ENCODE results near the gene LST1.
"Not testable (repeated sequence)": the region's sequence is repeated elsewhere in the genome, so short reads cannot be mapped to it uniquely, and the experiment has no call there.

LST1 gene

GRCh38 chr6:31581434-31582229 lies 4.4 kb upstream of the LST1 start:
- DNase-seq, result no peak

DNA sequence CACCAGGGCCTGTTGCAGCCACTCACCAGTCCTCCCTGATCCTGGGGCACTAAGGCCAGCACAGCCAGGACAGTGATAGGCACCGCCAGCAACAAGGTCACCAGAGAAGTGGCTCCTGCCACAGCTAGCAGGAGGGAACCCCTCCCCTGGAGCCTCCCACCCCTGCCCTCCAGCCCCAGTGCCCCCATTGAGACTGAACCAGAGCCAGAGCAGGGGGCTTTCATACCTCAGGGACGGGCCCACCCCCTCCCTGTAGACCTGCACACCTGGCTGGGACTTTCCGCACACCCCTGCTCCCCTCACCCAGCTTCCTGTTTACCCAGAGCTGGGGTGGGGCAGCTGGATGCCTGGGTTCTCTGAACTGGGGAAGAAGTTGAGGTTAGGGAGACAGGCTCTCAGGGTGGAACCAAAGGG lies 3.8 kb upstream of the LST1 start, which contains the start of gene LTB:
LTB (minus strand) TSS at position 195 of the 414 bp plus-strand sequence; CDS start at position 188, 7 bp downstream.
- no peak for DNase-seq

GRCh38 chr6:31585491-31585890 lies 586 bp upstream of the LST1 start:
- DNase-seq, result peak; percentile 27 to 34

- peak; percentile 79 to 83 for DNase-seq
Observed at GRCh38 chr6:31586599-31587281, 663 bp downstream of the LST1 start.

- DNase-seq, result peak in 1 of 2 donors; percentile 41
Observed at GRCh38 chr6:31587791-31588777, 2.0 kb downstream of the LST1 start.

DNA sequence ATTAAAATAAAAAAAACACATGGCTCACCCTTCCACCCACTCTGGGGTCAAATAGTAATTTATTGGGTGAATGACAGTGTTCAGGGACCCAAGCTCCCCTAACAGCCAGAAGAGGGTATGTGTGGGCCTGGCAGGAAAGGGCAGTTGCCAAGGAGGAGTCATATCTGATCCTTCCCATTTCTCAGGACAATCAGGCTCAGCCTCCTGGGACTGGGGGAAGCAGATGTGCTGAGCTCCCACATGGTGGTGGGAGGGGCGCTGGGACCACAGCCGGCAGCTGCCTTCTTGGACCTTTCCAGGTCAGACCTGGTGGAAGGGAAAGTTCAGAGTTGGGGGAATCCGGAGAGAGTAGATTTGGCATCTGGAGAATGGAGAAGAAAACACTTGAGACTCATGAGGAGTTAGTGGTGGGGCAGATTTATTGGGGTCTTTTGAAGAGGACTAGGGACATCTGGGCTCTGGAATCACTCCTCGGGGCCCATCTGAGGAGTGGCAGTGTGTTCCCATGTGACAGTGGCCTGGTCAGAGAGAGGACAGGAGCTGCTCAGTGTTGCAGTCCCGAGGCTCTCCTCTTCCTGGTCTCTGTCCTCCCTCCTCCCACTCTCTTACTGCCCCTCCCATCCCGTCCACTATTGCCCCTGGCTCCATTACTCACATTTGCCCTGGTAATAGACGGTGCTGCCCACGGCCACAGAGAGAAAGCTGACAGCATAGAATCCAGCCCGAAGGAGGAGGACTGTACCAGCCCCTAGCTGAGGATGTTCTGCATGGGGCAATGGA lies 3.0 kb downstream of the LST1 start:
- peak; percentile 67 to 79 for DNase-seq

GRCh38 chr6:31590691-31591090 lies 4.6 kb downstream of the LST1 start:
- not testable (repeated sequence) for DNase-seq

GRCh38 chr6:31592396-31592771 lies 6.3 kb downstream of the LST1 start:
- DNase-seq, result no peak

DNA sequence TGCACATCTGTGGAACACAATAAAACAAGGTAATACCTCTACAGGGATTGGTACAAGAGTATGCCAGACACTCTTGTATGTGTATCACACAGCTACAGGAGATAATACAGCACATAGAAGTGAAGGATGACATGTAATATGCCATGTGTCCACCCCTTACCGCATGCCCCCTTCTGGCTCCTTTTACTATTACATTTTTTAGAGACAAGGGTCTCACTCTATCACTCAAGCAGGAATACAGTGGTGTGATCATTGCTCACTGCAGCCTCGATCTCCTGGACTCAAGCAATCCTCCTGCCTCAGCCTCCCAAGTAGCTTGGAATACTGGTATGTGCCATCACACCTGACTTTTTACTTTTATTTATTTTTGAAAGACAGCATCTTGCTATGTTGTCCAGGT lies 10.9 kb downstream of the LST1 start:
- DNase-seq, result peak; percentile 47 to 67

DNA sequence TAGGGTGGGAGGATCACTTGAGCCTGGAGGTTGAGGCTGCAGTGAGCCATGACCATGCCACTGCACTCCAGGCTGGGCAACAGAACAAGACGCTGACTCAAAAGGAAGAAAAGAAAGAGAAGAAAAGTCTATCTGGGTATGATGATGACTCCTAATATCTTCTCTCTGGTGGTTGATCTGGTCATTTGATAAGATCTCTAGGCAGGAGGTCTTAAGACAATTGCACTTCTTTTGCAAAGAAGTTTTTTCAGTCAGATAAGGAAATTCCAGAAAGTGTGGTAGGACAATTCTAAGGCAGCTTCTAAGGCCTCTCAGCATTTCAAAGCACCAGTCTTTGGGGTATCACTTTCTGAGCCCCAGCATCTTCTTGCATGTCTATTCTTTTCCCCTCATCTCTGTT lies 21.2 kb downstream of the LST1 start:
- no peak for DNase-seq

- DNase-seq, result no peak
Observed at GRCh38 chr6:31609519-31610406, 23.7 kb downstream of the LST1 start.

- DNase-seq, result peak; percentile 28 to 42
Observed at GRCh38 chr6:31610968-31611367, 24.9 kb downstream of the LST1 start.

DNA sequence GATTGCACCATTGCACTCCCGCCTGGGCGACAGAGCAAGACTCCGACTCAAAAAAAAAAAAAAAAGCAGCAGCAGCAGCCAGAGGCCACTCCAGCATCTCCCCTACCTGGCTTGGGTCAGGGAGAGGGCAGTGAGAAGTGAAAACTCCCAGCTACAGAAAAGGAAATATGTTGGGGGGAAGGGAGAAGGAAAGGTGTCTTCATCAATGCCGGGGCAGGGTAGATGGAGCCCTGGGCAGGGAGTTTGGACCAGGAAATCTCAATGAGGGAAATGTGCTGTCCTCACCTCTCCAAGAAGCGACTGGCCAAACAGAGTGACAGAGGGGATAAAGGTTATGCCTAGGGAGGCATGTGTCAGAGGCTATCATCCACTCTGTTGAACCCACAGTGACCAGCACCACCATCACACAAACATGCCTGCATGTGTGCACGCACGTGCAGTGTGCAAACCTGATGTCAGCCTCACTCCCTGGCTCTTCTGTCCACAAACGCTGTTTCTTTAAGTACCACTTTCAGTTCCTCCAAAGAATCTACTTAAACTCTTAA lies 28.1 kb downstream of the LST1 start:
- DNase-seq, result peak; percentile 47 to 66

GRCh38 chr6:31614684-31615578 lies 28.9 kb downstream of the LST1 start, which contains the start of gene AIF1:
TSS of gene AIF1 (plus strand) at chr6:31615234. CDS start at chr6:31615330, 96 bp downstream.
- DNase-seq, result peak; percentile 78 to 80

GRCh38 chr6:31615748-31616147 lies 29.7 kb downstream of the LST1 start:
- peak; percentile 17 to 18 for DNase-seq

DNA sequence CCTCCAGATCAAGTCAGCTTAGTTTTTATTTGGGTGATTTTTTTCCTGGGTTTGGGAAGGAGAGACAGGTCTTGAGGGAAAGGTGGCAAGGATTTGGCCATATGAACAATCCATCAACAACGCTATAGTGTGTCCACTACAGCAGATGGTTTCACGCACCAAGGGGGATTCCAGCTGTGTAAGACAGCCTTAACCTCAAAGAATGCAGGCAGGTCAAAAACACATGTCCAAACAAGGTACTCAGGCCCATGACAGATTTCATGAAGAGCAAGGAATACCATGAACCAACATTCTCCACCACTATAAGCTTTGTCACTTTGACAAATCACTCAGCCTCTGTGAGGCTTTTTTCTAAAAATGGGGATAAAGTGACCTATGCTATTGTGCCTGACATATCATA lies 30.9 kb downstream of the LST1 start:
- no peak for DNase-seq

- peak; percentile 100 for DNase-seq
Observed at GRCh38 chr6:31619805-31620585, 33.9 kb downstream of the LST1 start.

DNA sequence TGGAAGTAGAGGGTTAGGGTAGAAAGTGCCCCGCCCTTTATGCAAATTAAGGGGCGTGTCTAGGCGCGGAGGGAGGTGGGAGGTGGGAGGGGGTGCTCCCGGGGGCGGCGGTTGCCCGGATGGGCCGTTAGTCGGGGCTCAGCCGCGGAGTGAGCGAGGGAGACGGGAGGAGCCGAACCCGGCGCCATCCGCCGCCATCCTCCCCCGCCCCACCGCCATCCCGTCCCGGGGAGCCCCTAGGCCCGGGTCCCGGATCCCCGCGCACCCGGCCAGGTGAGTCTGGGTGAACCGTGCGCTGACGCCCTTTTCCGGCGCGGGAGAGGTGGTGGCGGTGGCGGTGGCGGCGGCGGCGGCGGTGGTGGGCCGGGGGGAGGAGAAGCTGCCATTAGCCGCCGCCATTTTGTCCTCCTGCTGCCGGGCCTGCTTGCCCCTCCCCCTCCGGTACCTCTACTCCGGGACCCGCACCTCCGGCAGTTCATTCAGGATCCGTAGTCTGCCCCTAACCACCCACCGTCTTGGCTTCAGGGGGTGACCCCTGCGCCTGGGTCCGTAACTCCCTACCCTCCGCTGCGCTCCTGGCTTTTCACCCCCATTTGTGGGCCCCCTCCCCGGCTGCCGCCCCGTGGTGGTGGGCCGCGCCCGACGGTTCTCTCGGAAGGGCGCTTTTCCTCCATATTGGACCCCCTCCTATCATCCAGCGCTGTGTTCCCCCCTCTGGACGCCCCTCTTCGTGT lies 34.7 kb downstream of the LST1 start, which contains the start of gene PRRC2A:
PRRC2A (plus strand) TSS at position 130 of the 734 bp plus-strand sequence. CDS start 2,075 bp downstream, outside the sequence.
- peak in 1 of 2 donors; percentile 41 for DNase-seq

All from inflammatory macrophage (primary cell).